NB4 (cell line): ENCODE measurements around the gene HYAL3.

Experiments
- CTCF ChIP-seq: IDR thresholded peaks from one replicate; pipeline ENCODE4 v1.5.1; 2012; ENCODE audit warnings: low read depth, low read length
- MAX ChIP-seq: IDR thresholded peaks from 2 replicates; pipeline ENCODE4 v1.6.1; 2011; ENCODE audit warnings: low read depth, low read length
- MYC ChIP-seq: IDR thresholded peaks from 2 replicates; pipeline ENCODE4 v1.6.1; 2011; ENCODE audit warnings: low read depth, low read length
- POLR2A ChIP-seq: IDR thresholded peaks from 2 replicates; pipeline ENCODE4 v1.6.1; 2011; ENCODE audit warnings: mild to moderate bottlenecking; ENCODE audit not compliant: insufficient read length; ENCODE audit errors: extremely low read depth

- TF ChIP-seq POLR2A: no peak
- TF ChIP-seq CTCF: no peak
- TF ChIP-seq MAX: no peak
- TF ChIP-seq MYC: no peak
Measured at GRCh38 chr3:50342813-50343633, 43.8 kb upstream of the HYAL3 start.
